ENCODE results near the gene PHF21A.
"Not testable (repeated sequence)": the region's sequence is repeated elsewhere in the genome, so short reads cannot be mapped to it uniquely, and the experiment has no call there.

PHF21A gene

GRCh38 chr11:45983471-45983845 lies 137.8 kb downstream of the PHF21A start:
- DNase-seq (ENCODE audit: low spot score) (no peak), ATAC-seq (ENCODE audit: low read depth) (peak; percentile 33; the same call in 1 of the 3 replicates)
- no peaks in the 10 kb centered on the region for H3K27me3 ChIP-seq (ENCODE audit: insufficient read depth, poor library complexity, severe bottlenecking)
- H3K4me1 ChIP-seq (ENCODE audit: insufficient read depth, poor library complexity, severe bottlenecking), result peaks cover 10% of the 10 kb centered on the region
- H3K9me3 ChIP-seq (ENCODE audit: severe bottlenecking), result no peaks in the 10 kb centered on the region
- no peak overlapping the region for H3K4me3 ChIP-seq (ENCODE audit: severe bottlenecking)
- H3K27ac ChIP-seq (ENCODE audit: poor library complexity, severe bottlenecking), result no peak overlapping the region
- no peak for TF ChIP-seq CTCF (IDR thresholded peaks at IDR 0.05; ENCODE audit: poor library complexity, severe bottlenecking)
- peaks cover 8% of the 10 kb centered on the region; the same call in 1 of the 2 replicates for H3K36me3 ChIP-seq (ENCODE audit: low read depth)

- Histone ChIP-seq H3K4me1 (ENCODE audit: insufficient read depth, poor library complexity, severe bottlenecking) (peaks cover 10% of the 10 kb centered on the region), H3K9me3 (ENCODE audit: severe bottlenecking) (no peaks in the 10 kb centered on the region), H3K27me3 (ENCODE audit: insufficient read depth, poor library complexity, severe bottlenecking) (no peaks in the 10 kb centered on the region), H3K4me3 (ENCODE audit: severe bottlenecking) (no peak overlapping the region), H3K36me3 (ENCODE audit: low read depth) (peaks cover 10% of the 10 kb centered on the region; the same call in 1 of the 2 replicates), H3K27ac (ENCODE audit: poor library complexity, severe bottlenecking) (no peak overlapping the region)
- ATAC-seq (ENCODE audit: low read depth), result peak; percentile 80
- DNase-seq (ENCODE audit: low spot score), result no peak
- TF ChIP-seq CTCF (IDR thresholded peaks at IDR 0.05; ENCODE audit: poor library complexity, severe bottlenecking), result no peak
Measured at GRCh38 chr11:45982656-45983470, 138.4 kb downstream of the PHF21A start.

- H3K27ac ChIP-seq (ENCODE audit: poor library complexity, severe bottlenecking); H3K36me3 ChIP-seq (ENCODE audit: low read depth); ATAC-seq (ENCODE audit: low read depth); H3K9me3 ChIP-seq (ENCODE audit: severe bottlenecking); H3K4me3 ChIP-seq (ENCODE audit: severe bottlenecking); DNase-seq (ENCODE audit: low spot score); H3K27me3 ChIP-seq (ENCODE audit: insufficient read depth, poor library complexity, severe bottlenecking): not testable (repeated sequence)
- peaks cover 10% of the 10 kb centered on the region for H3K4me1 ChIP-seq (ENCODE audit: insufficient read depth, poor library complexity, severe bottlenecking)
Measured at GRCh38 chr11:45981826-45982225, 139.4 kb downstream of the PHF21A start.

- DNase-seq (ENCODE audit: low spot score) (no peak), ATAC-seq (ENCODE audit: low read depth) (no peak)
- Histone ChIP-seq H3K4me1 (ENCODE audit: insufficient read depth, poor library complexity, severe bottlenecking) (no peaks in the 10 kb centered on the region), H3K27me3 (ENCODE audit: insufficient read depth, poor library complexity, severe bottlenecking) (no peaks in the 10 kb centered on the region), H3K27ac (ENCODE audit: poor library complexity, severe bottlenecking) (no peak overlapping the region), H3K9me3 (ENCODE audit: severe bottlenecking) (no peaks in the 10 kb centered on the region), H3K4me3 (ENCODE audit: severe bottlenecking) (no peak overlapping the region), H3K36me3 (ENCODE audit: low read depth) (peaks cover 16% of the 10 kb centered on the region)
- no peak for TF ChIP-seq CTCF (IDR thresholded peaks at IDR 0.05; ENCODE audit: poor library complexity, severe bottlenecking)
Measured at GRCh38 chr11:45974806-45975205, 146.4 kb downstream of the PHF21A start.

GRCh38 chr11:45973601-45974000 lies 147.7 kb downstream of the PHF21A start:
- Histone ChIP-seq H3K4me3 (ENCODE audit: severe bottlenecking) (no peak overlapping the region), H3K36me3 (ENCODE audit: low read depth) (peaks cover 9% of the 10 kb centered on the region), H3K4me1 (ENCODE audit: insufficient read depth, poor library complexity, severe bottlenecking) (no peaks in the 10 kb centered on the region), H3K27me3 (ENCODE audit: insufficient read depth, poor library complexity, severe bottlenecking) (no peaks in the 10 kb centered on the region), H3K9me3 (ENCODE audit: severe bottlenecking) (no peaks in the 10 kb centered on the region), H3K27ac (ENCODE audit: poor library complexity, severe bottlenecking) (no peak overlapping the region)
- ATAC-seq (ENCODE audit: low read depth) (no peak), DNase-seq (ENCODE audit: low spot score) (no peak)
- TF ChIP-seq CTCF (IDR thresholded peaks at IDR 0.05; ENCODE audit: poor library complexity, severe bottlenecking), result no peak

Measured in RWPE2 (cell line).